ENCODE data around the gene HERC2. TPM values are rescaled to one million over a fixed set of nuclear protein-coding genes. Genes with fewer than 3 reads are reported as not detected.

The HERC2 gene
- total RNA-seq, 1 experiment from 2014 or later: 69.2 TPM

GRCh38 chr15:28084547-28084946 lies 237.4 kb downstream of the HERC2 start:
- WGBS (ENCODE audit: extremely low coverage, insufficient read length, low lambda C conversion rate): no CpG with 5 or more reads among the region's 3 CpGs
- H3K23me2 ChIP-seq (ENCODE audit: insufficient read length, low read depth, low read length, poor library complexity, severe bottlenecking): no peaks in the 10 kb centered on the region

More at GRCh38 chr15:28084547-28084946, 237.4 kb downstream of the HERC2 start:
- Mint-ChIP-seq H3K36me3 (ENCODE audit: insufficient read depth in 1 of 3, low read depth in 3 of 3) (peaks cover 0 to 4% (median 3%) of the 10 kb centered on the region in 3 experiments; a peak in 4 of 7 replicates), H3K4me3 (no peak overlapping the region), H3K27ac (no peak overlapping the region), H3K27me3 (ENCODE audit: low read depth) (peaks cover 12% of the 10 kb centered on the region), H3K4me1 (peaks cover 3 to 9% of the 10 kb centered on the region in 2 experiments), H3K9me3 (peaks cover 12 to 13% of the 10 kb centered on the region in 2 experiments)
- Histone ChIP-seq H3K14ac (ENCODE audit: insufficient read depth, low read length) (no peak overlapping the region), H2BK120ac (ENCODE audit: low read depth, low read length, poor library complexity, severe bottlenecking) (no peak overlapping the region), H3K56ac (ENCODE audit: insufficient read length, low read depth, low read length) (no peak overlapping the region), H4K8ac (replicated peaks; ENCODE audit: insufficient read length, low read depth, low read length) (no peak overlapping the region), H3K4me2 (ENCODE audit: insufficient read depth, insufficient read length, low read length) (no peak overlapping the region), H2BK5ac (ENCODE audit: insufficient read length, low read length) (no peak overlapping the region), H3K9me3 (ENCODE audit: control insufficient read depth, low read depth, low read length) (no peaks in the 10 kb centered on the region), H3T11ph (ENCODE audit: low read length) (no peak overlapping the region), H2BK12ac (ENCODE audit: insufficient read length, low read depth, low read length) (no peak overlapping the region), H3K18ac (ENCODE audit: insufficient read length, low read depth, low read length) (no peak overlapping the region), H3K27ac (ENCODE audit: insufficient read length, low read depth, low read length) (no peak overlapping the region), H2BK15ac (ENCODE audit: low read depth, low read length) (no peak overlapping the region; the same call in 1 of the 2 replicates), H3K79me1 (ENCODE audit: insufficient read depth, low read depth, low read length, poor library complexity, severe bottlenecking) (no peaks in the 10 kb centered on the region), H4K20me1 (ENCODE audit: control insufficient read depth, insufficient read depth, insufficient read length) (no peaks in the 10 kb centered on the region), H3K4me1 (ENCODE audit: insufficient read depth, low read length) (no peaks in the 10 kb centered on the region), H4K5ac (ENCODE audit: insufficient read length, low read depth, low read length) (no peak overlapping the region), H2BK20ac (ENCODE audit: low read depth, low read length, poor library complexity, severe bottlenecking) (no peak overlapping the region), H3K9ac (ENCODE audit: extremely low read depth, insufficient read length, low read length) (no peak overlapping the region), H3K27me3 (ENCODE audit: insufficient read depth, low read length) (no peaks in the 10 kb centered on the region), H3K4ac (ENCODE audit: low read depth, low read length) (no peak overlapping the region), H2AK5ac (ENCODE audit: insufficient read length, low read length) (no peak overlapping the region), H3K79me2 (ENCODE audit: insufficient read depth, low read length) (no peaks in the 10 kb centered on the region), H3K23ac (ENCODE audit: insufficient read length, low read depth, low read length) (no peak overlapping the region), H4K91ac (ENCODE audit: insufficient read length, low read depth, low read length) (no peak overlapping the region), H2AFZ (ENCODE audit: low read length) (no peak overlapping the region)
- DNase-seq: no peak
- no peak for TF ChIP-seq CTCF (conservative IDR thresholded peaks at IDR 0.05)

Measured in H9 (cell line).